SK-N-SH (cell line): ENCODE data around the gene PEX16. TPM values are rescaled to one million over a fixed set of nuclear protein-coding genes. Genes with fewer than 3 reads are reported as not detected.

ENCODE experiments used
- CTCF ChIA-PET: fragments of 300-600, 350-600 bp; formaldehyde crosslinking; extraction: SDS; loops from one replicate; lab custom pipeline; 2021; lab: Yijun Ruan, JAX
- POLR2A ChIA-PET: fragments of 350-600 bp; sonication (Branson Sonifier 250); formaldehyde crosslinking; extraction: SDS; loops from one replicate; lab custom pipeline; 2020; ENCODE audit warnings: antibody characterized with exemption, inconsistent platforms; lab: Yijun Ruan, JAX
- DNase-seq: peaks from one replicate; pipeline ENCODE4 v3.0.0; 2012
- H2AFZ ChIP-seq: fragments of 200-600 bp; sonication (generic); 2 replicates; pipeline ENCODE4 v1.8.1; 2016; ENCODE audit warnings: antibody characterized with exemption, mild to moderate bottlenecking, low read depth
- H3F3A ChIP-seq: fragments of 200-600 bp; sonication (generic); replicated peaks from 2 replicates; pipeline ENCODE3; 2016; ENCODE audit warnings: antibody characterized with exemption, mild to moderate bottlenecking; ENCODE audit not compliant: insufficient read depth
- H3K27ac ChIP-seq, 2 experiments: fragments of 200-500 bp in 1 of 2; fragments of 200-600 bp in 1 of 2; sonication (Bioruptor generic) in 1 of 2; sonication (generic), shearing (Covaris generic) in 1 of 2; 2 replicates each; pipeline versions ENCODE4 v1.5.1 to v1.6.1; 2014 to 2016; ENCODE audit warnings: low read depth in 2 of 2, inconsistent platforms in 1 of 2, low read length in 1 of 2, mild to moderate bottlenecking in 1 of 2, mixed read lengths in 1 of 2
- H3K27me3 ChIP-seq: fragments of 200-600 bp; sonication (generic), shearing (Covaris generic); 2 replicates; pipeline ENCODE4 v1.6.1; 2016; ENCODE audit warnings: mixed run types; ENCODE audit not compliant: insufficient read depth
- H3K36me3 ChIP-seq, 2 experiments: fragments of 200-500 bp in 1 of 2; fragments of 200-600 bp in 1 of 2; sonication (Bioruptor generic) in 1 of 2; sonication (generic) in 1 of 2; replicated peaks in 1 of 2; 2 replicates each; pipeline versions ENCODE3 to v1.5.1; 2014 to 2016; ENCODE audit warnings: low read length in 1 of 2, mild to moderate bottlenecking in 1 of 2; ENCODE audit not compliant: insufficient read depth in 2 of 2, control insufficient read depth in 1 of 2
- H3K4me1 ChIP-seq, 2 experiments: fragments of 200-500 bp in 1 of 2; fragments of 200-600 bp in 1 of 2; sonication (Bioruptor generic) in 1 of 2; sonication (generic), shearing (Covaris generic) in 1 of 2; 2 replicates each; pipeline versions ENCODE4 v1.5.1 to v1.6.1; 2014 to 2016; ENCODE audit warnings: low read depth in 1 of 2, low read length in 1 of 2, mixed run types in 1 of 2; ENCODE audit not compliant: insufficient read depth in 2 of 2, control insufficient read depth in 1 of 2
- H3K4me2 ChIP-seq: fragments of 200-600 bp; sonication (generic), shearing (Covaris generic); 2 replicates; pipeline ENCODE4 v1.6.1; 2017; ENCODE audit warnings: mixed run types
- H3K4me3 ChIP-seq, 2 experiments: fragments of 200-500 bp in 1 of 2; fragments of 200-600 bp in 1 of 2; sonication (Bioruptor generic) in 1 of 2; sonication (generic), shearing (Covaris generic) in 1 of 2; 2 replicates each; pipeline versions ENCODE4 v1.5.1 to v1.8.1; 2014 to 2016; ENCODE audit warnings: low read depth in 2 of 2, inconsistent platforms in 1 of 2, low read length in 1 of 2, mild to moderate bottlenecking in 1 of 2, mixed read lengths in 1 of 2, moderate library complexity in 1 of 2
- H3K79me2 ChIP-seq: fragments of 200-600 bp; sonication (generic); 2 replicates; pipeline ENCODE4 v1.8.1; 2017; ENCODE audit warnings: mild to moderate bottlenecking; ENCODE audit not compliant: insufficient read depth
- H3K9ac ChIP-seq: fragments of 200-600 bp; sonication (generic); 2 replicates; pipeline ENCODE4 v1.6.1; 2017; ENCODE audit warnings: mixed run types
- H3K9me2 ChIP-seq: fragments of 200-600 bp; sonication (generic); 2 replicates; pipeline ENCODE4 v1.6.1; 2017; ENCODE audit warnings: mixed run types
- H3K9me3 ChIP-seq: fragments of 200-600 bp; sonication (generic); 2 replicates; pipeline ENCODE4 v1.6.1; 2017; ENCODE audit warnings: mixed run types, mild to moderate bottlenecking, moderate library complexity
- H4K20me1 ChIP-seq: fragments of 200-600 bp; sonication (generic); 2 replicates; pipeline ENCODE4 v1.6.1; 2017; ENCODE audit warnings: mild to moderate bottlenecking, mixed run types; ENCODE audit not compliant: insufficient read depth
- CHD2 ChIP-seq: fragments of 150-350 bp; IDR thresholded peaks from 2 replicates; pipeline ENCODE4 v1.6.1; 2018; ENCODE audit warnings: low read length; ENCODE audit not compliant: partially characterized antibody
- ELF1 ChIP-seq: IDR thresholded peaks from 2 replicates; pipeline ENCODE4 v1.4.0; 2012
- EP300 ChIP-seq, 2 experiments: IDR thresholded peaks; 2 replicates each; pipeline versions ENCODE4 v1.4.0 to v1.6.1; 2012; ENCODE audit warnings: borderline replicate concordance in 1 of 2, low read depth in 1 of 2, low read length in 1 of 2
- FOXM1 ChIP-seq: IDR thresholded peaks from 2 replicates; pipeline ENCODE4 v1.4.0; 2012; ENCODE audit warnings: low read depth, mild to moderate bottlenecking
- MAX ChIP-seq: IDR thresholded peaks from 2 replicates; pipeline ENCODE4 v1.4.0; 2012; ENCODE audit warnings: low read depth
- POLR2AphosphoS5 ChIP-seq: IDR thresholded peaks from 2 replicates; pipeline ENCODE4 v1.6.1; 2012; ENCODE audit warnings: low read depth, low read length
- RFX5 ChIP-seq: IDR thresholded peaks from 2 replicates; pipeline ENCODE4 v1.6.1; 2012; ENCODE audit warnings: mild to moderate bottlenecking, improper control_type of control experiment, low read length
- RXRA ChIP-seq: IDR thresholded peaks from 2 replicates; pipeline ENCODE4 v1.4.0; 2012; ENCODE audit warnings: low read depth, mild to moderate bottlenecking, borderline replicate concordance
- SIN3A ChIP-seq: IDR thresholded peaks from 2 replicates; pipeline ENCODE4 v1.6.1; 2012; ENCODE audit warnings: low read depth, mild to moderate bottlenecking, low read length, moderate library complexity, borderline replicate concordance
- TAF1 ChIP-seq: IDR thresholded peaks from 2 replicates; pipeline ENCODE4 v1.6.1; 2012; ENCODE audit warnings: low read depth, mild to moderate bottlenecking, low read length, moderate library complexity, borderline replicate concordance
- TEAD4 ChIP-seq: IDR thresholded peaks from 2 replicates; pipeline ENCODE4 v1.4.0; 2012; ENCODE audit warnings: mild to moderate bottlenecking, borderline replicate concordance; ENCODE audit not compliant: insufficient read depth
- WGBS: methylation state at CpG from one replicate; pipeline ENCODE4 v1.1.6; 2017; ENCODE audit warnings: low lambda C conversion rate; 5-methylcytosine and 5-hydroxymethylcytosine counted together
- polyA plus RNA-seq, 3 experiments: library from polyadenylated mRNA; depleted of rRNA; stranded (reverse); fragments of >200 nt; gene quantifications; 2 replicates each; pipeline ENCODE4 v1.2.3, GENCODE V29; 2012
- TF ChIP-seq, protein P1 (sequence below): IDR thresholded peaks from 2 replicates; pipeline ENCODE4 v1.4.0; 2012; ENCODE audit warnings: low read depth, borderline replicate concordance
- TF ChIP-seq, protein P2 (sequence below): IDR thresholded peaks from 2 replicates; pipeline ENCODE4 v1.4.0; 2012; ENCODE audit warnings: low read depth, borderline replicate concordance
- TF ChIP-seq, protein P3 (sequence below): IDR thresholded peaks from 2 replicates; pipeline ENCODE4; 2012

PEX16 gene
- polyA plus RNA-seq, 1 of the 3 experiments (the other 2 are of a cell fraction), result 46.4 TPM

- peaks cover 49 to 71% of the 10 kb centered on the region in 2 experiments for H3K36me3 ChIP-seq
- WGBS, result 96% methylated on average over 3 of the region's 3 CpGs
- H3K4me1 ChIP-seq, result no peaks in the 10 kb centered on the region
- no peak for DNase-seq
- no peaks in the 10 kb centered on the region for H4K20me1 ChIP-seq
- no peaks in the 10 kb centered on the region for H3K9me2 ChIP-seq
- ChIA-PET CTCF (interaction anchor here (0.7 to 1.0 kb wide), 2 partner anchors 14 to 61 kb away, joined by 3 to 4 read pairs; no protein-coding TSS in a partner anchor), POLR2A (no interaction called here)
- H3K4me3 ChIP-seq, result no peak overlapping the region
- H3F3A ChIP-seq, result no peaks in the 10 kb centered on the region
- no peaks in the 10 kb centered on the region for H3K27me3 ChIP-seq
- no peaks in the 10 kb centered on the region for H3K79me2 ChIP-seq
- no peak overlapping the region for H3K4me2 ChIP-seq
- H3K9me3 ChIP-seq, result no peaks in the 10 kb centered on the region
- TF ChIP-seq, protein P1, sequence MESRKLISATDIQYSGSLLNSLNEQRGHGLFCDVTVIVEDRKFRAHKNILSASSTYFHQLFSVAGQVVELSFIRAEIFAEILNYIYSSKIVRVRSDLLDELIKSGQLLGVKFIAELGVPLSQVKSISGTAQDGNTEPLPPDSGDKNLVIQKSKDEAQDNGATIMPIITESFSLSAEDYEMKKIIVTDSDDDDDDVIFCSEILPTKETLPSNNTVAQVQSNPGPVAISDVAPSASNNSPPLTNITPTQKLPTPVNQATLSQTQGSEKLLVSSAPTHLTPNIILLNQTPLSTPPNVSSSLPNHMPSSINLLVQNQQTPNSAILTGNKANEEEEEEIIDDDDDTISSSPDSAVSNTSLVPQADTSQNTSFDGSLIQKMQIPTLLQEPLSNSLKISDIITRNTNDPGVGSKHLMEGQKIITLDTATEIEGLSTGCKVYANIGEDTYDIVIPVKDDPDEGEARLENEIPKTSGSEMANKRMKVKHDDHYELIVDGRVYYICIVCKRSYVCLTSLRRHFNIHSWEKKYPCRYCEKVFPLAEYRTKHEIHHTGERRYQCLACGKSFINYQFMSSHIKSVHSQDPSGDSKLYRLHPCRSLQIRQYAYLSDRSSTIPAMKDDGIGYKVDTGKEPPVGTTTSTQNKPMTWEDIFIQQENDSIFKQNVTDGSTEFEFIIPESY, result no peak
- TF ChIP-seq EP300 (IDR thresholded peaks at IDR 0.05; ENCODE audit: borderline replicate concordance in 1 of 2, low read depth in 1 of 2, low read length in 1 of 2) (no peak), RFX5 (no peak)
- no peak overlapping the region for H3K9ac ChIP-seq
- H2AFZ ChIP-seq, result no peak overlapping the region
- no peak overlapping the region for H3K27ac ChIP-seq
Measured at GRCh38 chr11:45945397-45945999, 27.8 kb upstream of the PEX16 start.

GRCh38 chr11:45942381-45942780 lies 24.7 kb upstream of the PEX16 start:
- CTCF ChIA-PET, result interaction anchor here (1.6 kb wide), 1 partner anchor 64 kb away, joined by 8 read pairs; no protein-coding TSS in a partner anchor
- H3F3A ChIP-seq, result no peaks in the 10 kb centered on the region
- 96% methylated on average over 4 of the region's 4 CpGs for WGBS

GRCh38 chr11:45941285-45941684 lies 23.6 kb upstream of the PEX16 start:
- ChIA-PET CTCF (interaction anchor here (1.6 to 1.8 kb wide), 2 partner anchors 23 to 66 kb away, joined by 8 read pairs; no protein-coding TSS in a partner anchor), POLR2A (no interaction called here)
- Histone ChIP-seq H2AFZ (no peak overlapping the region), H3K4me1 (no peaks in the 10 kb centered on the region), H3K79me2 (no peaks in the 10 kb centered on the region), H3F3A (no peaks in the 10 kb centered on the region), H3K27me3 (no peaks in the 10 kb centered on the region), H4K20me1 (no peaks in the 10 kb centered on the region), H3K4me2 (no peak overlapping the region), H3K4me3 (no peak overlapping the region), H3K9me2 (no peaks in the 10 kb centered on the region), H3K9ac (no peak overlapping the region), H3K9me3 (no peaks in the 10 kb centered on the region), H3K27ac (no peak overlapping the region), H3K36me3 (peaks cover 30 to 50% of the 10 kb centered on the region in 2 experiments)
- 100% methylated on average over 4 of the region's 4 CpGs for WGBS
- no peak for DNase-seq
- TF ChIP-seq TEAD4, result no peak
- no peak for TF ChIP-seq TAF1
- TF ChIP-seq, protein P1, result no peak
- TF ChIP-seq CHD2, result no peak
- TF ChIP-seq, protein P2, sequence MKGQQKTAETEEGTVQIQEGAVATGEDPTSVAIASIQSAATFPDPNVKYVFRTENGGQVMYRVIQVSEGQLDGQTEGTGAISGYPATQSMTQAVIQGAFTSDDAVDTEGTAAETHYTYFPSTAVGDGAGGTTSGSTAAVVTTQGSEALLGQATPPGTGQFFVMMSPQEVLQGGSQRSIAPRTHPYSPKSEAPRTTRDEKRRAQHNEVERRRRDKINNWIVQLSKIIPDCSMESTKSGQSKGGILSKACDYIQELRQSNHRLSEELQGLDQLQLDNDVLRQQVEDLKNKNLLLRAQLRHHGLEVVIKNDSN, result no peak
- no peak for TF ChIP-seq RXRA
- TF ChIP-seq ELF1, result no peak
- TF ChIP-seq SIN3A, result no peak
- TF ChIP-seq, protein P3, sequence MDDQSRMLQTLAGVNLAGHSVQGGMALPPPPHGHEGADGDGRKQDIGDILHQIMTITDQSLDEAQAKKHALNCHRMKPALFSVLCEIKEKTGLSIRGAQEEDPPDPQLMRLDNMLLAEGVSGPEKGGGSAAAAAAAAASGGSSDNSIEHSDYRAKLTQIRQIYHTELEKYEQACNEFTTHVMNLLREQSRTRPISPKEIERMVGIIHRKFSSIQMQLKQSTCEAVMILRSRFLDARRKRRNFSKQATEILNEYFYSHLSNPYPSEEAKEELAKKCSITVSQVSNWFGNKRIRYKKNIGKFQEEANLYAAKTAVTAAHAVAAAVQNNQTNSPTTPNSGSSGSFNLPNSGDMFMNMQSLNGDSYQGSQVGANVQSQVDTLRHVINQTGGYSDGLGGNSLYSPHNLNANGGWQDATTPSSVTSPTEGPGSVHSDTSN, result no peak

More at GRCh38 chr11:45942381-45942780, 24.7 kb upstream of the PEX16 start:
- Histone ChIP-seq H3K27ac (no peak overlapping the region), H3K9ac (no peak overlapping the region), H3K4me3 (no peak overlapping the region), H4K20me1 (no peaks in the 10 kb centered on the region), H3K9me3 (no peaks in the 10 kb centered on the region), H3K9me2 (no peaks in the 10 kb centered on the region), H2AFZ (no peak overlapping the region), H3K27me3 (no peaks in the 10 kb centered on the region), H3K4me2 (no peak overlapping the region), H3K36me3 (peaks cover 38 to 49% of the 10 kb centered on the region in 2 experiments), H3K4me1 (no peaks in the 10 kb centered on the region), H3K79me2 (no peaks in the 10 kb centered on the region)
- DNase-seq, result no peak
- TF ChIP-seq TAF1 (no peak), FOXM1 (no peak), POLR2AphosphoS5 (no peak), MAX (no peak)
- POLR2A ChIA-PET, result no interaction called here
